ENCODE data around the gene EML5.

GRCh38 chr14:88710709-88711108, 82.0 kb downstream of the EML5 start:
- TF ChIP-seq EP300 (IDR thresholded peaks at IDR 0.05; ENCODE audit: borderline replicate concordance) (no peak), REST (IDR thresholded peaks at IDR 0.05; ENCODE audit: low read depth) (no peak), RAD21 (IDR thresholded peaks at IDR 0.05; ENCODE audit: low read depth) (no peak)

Measured in Ishikawa (cell line).